HG02840 (cell line): ENCODE measurements around the gene NARS2.

Source experiments
- ATAC-seq: cut with Tn5 transposase; IDR thresholded peaks from one replicate; pipeline ENCODE4 v1.9.1; 2021; ENCODE audit warnings: mild to moderate bottlenecking, moderate library complexity, moderate number of reproducible peaks; ENCODE audit not compliant: unreplicated experiment, low FRiP score

Gene NARS2

GRCh38 chr11:78390809-78391208 is 183.9 kb downstream of the NARS2 start:
- ATAC-seq, result no peak

DNA sequence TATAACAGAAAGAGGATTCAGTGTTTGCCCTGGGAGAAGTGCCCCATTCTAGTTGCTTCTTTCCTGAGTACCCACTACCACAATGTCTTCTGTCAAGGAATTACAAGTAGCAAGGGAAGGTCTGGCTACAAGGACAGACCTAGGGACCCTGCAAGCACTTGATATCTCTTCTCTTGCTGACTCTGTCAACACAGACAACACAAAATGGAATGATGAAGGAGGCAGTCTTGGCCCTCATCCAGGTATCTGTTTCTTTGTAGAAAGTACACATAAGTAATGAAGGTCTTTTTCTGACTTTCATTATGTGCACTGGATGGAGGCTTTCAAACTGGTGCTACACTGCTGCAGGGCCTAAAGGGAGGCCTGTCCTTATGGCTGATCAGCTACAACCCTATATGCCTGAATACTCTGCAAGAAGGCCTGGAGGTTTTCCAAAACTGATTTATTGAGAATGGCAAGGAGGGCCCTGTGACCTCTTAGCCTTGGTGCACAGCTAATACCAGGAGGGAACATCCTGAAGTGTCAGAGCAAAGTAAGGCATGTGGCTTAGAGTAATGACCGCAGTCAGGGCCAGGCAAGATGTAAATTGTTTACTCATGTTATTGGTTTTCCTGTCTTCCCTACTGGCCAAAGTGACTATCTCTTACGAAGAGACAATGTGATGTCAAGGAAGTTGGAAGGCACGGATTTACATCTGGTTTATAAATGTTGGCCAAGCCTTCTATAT is 188.3 kb downstream of the NARS2 start:
- ATAC-seq, result no peak
